ENCODE data around the gene C17orf75. TPM values are rescaled to one million over a fixed set of nuclear protein-coding genes. Genes with fewer than 3 reads are reported as not detected.
"Not testable (repeated sequence)": the region's sequence is repeated elsewhere in the genome, so short reads cannot be mapped to it uniquely, and the experiment has no call there.

The C17orf75 gene, protein sequence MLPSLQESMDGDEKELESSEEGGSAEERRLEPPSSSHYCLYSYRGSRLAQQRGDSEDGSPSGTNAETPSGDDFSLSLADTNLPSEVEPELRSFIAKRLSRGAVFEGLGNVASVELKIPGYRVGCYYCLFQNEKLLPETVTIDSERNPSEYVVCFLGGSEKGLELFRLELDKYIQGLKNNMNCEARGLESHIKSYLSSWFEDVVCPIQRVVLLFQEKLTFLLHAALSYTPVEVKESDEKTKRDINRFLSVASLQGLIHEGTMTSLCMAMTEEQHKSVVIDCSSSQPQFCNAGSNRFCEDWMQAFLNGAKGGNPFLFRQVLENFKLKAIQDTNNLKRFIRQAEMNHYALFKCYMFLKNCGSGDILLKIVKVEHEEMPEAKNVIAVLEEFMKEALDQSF
- total RNA-seq: 10 to 100 TPM; 25.6 to 28.5 TPM

DNA sequence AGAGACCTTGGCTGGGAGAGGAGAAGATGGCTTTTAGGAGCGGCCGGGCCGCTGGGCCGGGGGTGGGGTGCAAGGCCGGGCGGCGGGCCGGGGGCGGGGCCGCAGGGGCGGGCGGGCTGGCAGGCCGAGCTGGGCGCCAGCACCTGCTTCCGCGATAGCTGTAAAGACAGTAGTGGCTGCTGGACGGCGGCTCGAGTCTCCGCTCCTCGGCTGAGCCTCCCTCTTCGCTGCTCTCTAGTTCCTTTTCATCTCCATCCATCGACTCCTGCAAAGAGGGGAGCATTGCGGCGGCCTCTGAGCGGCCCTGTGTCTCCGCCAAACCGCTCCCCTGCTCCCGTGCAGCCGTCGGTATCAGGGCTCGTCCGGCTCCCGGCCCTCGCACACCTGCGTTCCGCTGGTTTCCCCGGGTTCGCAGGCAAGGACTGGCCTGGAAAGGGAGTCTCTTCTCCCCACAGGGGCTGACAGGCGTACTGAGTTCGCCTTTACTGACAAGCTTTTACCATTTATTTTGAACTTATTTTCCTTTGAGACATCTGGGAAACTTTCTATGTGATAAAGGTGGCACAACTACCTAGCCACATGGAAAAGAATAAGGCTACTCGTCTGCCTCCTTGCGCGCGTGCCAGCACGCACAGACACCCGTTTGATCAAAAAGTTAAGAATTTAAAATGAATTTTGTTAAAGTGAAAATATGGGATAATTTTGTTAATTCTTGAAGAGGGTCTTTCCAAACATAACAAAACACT is at the start of gene C17orf75:
TSS of gene C17orf75 (minus strand) at position 317 of the 746 bp plus-strand sequence. CDS start at position 283, 34 bp downstream.
- no peaks in the 10 kb centered on the region for H3K27me3 Mint-ChIP-seq
- ChIA-PET POLR2A (interaction anchor here (2.2 kb wide), 1 partner anchor 9 kb away, joined by 10 read pairs; no protein-coding TSS in a partner anchor), CTCF (interaction anchor here (1.4 to 2.2 kb wide), 2 partner anchors 8 to 102 kb away, joined by 4 to 7 read pairs; partner anchors contain the start of gene PSMD11)
- H3K4me1 Mint-ChIP-seq (ENCODE audit: low read depth): peaks cover 20% of the 10 kb centered on the region
- peaks cover 9% of the 10 kb centered on the region for H3K36me3 Mint-ChIP-seq
- DNase-seq: peak; percentile 87
- H3K4me3 Mint-ChIP-seq: peak within 1 kb of the TSS; percentile 83
- peak within 1 kb of the TSS; percentile 87 for H3K27ac Mint-ChIP-seq
- H3K9me3 Mint-ChIP-seq: no peaks in the 10 kb centered on the region
- intact Hi-C loops (cut with micrococcal nuclease): loop anchor here (1.0 kb wide), 1 partner anchor 8 kb away; the partner anchor contains the start of gene ZNF207

DNA sequence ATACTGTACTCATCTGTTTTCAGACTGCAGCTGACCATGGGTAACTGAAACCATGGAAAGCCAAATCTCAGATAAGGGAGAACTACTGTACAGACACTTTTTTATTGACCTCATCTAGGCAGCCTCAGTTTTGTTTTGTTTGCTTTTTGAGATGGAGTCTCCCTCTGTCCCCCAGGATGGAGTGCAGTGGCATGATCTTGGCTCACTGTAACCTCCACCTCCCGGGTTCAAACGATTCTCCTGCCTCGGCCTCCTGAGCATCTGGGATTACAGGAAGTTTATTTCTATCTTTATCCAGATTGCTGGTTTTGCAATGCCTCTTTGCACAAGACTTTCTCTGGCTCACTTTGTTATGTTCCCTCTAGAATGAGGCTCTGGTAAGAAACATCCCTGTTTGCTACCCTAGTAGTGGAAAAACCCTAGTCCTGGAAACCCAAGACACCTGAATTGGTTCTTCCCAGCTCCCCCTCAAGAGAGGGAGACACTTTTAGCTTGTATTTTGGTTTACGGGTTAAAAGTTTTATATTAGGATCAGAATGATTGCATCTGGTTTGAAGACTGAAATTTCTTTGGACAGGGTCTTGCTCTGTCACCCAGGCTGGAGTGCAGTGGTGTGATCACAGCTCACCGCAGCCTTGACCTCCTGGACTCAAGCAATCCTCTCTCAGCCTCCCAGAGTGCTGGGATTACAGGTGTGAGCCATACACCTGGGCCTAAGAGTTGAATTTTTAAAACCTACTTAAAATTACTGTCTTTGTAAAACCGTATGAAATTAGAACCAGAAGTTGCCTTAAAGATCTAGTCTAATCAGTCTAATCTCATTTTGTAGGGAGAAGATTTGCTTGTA is 46.9 kb upstream of the C17orf75 start:
- ChIA-PET POLR2A (interaction anchor here (0.8 kb wide), 1 partner anchor 37 kb away, joined by 3 read pairs; no protein-coding TSS in a partner anchor), CTCF (interaction anchor here (0.7 to 1.2 kb wide), 2 partner anchors 73 to 100 kb away, joined by 3 read pairs; no protein-coding TSS in a partner anchor)
- Mint-ChIP-seq H3K36me3 (peaks cover 1% of the 10 kb centered on the region), H3K4me1 (ENCODE audit: low read depth) (peaks cover 2% of the 10 kb centered on the region), H3K27me3 (no peaks in the 10 kb centered on the region), H3K27ac (no peak overlapping the region), H3K4me3 (no peak overlapping the region), H3K9me3 (no peaks in the 10 kb centered on the region)
- intact Hi-C loops (cut with micrococcal nuclease): no loop called here
- DNase-seq: no peak

DNA sequence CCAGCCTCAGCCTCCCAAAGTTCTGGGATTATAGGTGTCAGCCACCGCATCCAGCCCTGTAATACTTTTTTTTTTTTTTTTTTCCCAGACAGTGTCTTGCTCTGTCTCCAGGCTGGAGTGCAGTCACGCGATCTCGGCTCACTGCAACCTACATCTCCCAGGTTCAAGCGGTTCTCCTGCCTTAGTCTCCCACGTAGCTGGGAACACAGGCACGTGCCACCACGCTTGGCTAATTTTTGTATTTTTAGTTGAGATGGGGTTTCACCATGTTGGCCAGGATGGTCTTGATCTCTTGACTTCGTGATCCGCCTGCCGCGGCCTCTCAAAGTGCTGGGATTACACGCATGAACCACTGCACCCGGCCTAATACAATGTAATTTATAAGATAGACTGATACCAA is 46.2 kb upstream of the C17orf75 start:
- H3K27me3 Mint-ChIP-seq; intact Hi-C loops (cut with micrococcal nuclease); H3K36me3 Mint-ChIP-seq; H3K9me3 Mint-ChIP-seq; H3K4me3 Mint-ChIP-seq; H3K27ac Mint-ChIP-seq; DNase-seq; H3K4me1 Mint-ChIP-seq (ENCODE audit: low read depth): not testable (repeated sequence)
- ChIA-PET POLR2A (interaction anchor here (0.8 kb wide), 1 partner anchor 37 kb away, joined by 3 read pairs; no protein-coding TSS in a partner anchor), CTCF (interaction anchor here (0.7 to 1.2 kb wide), 2 partner anchors 73 to 100 kb away, joined by 3 read pairs; no protein-coding TSS in a partner anchor)

DNA sequence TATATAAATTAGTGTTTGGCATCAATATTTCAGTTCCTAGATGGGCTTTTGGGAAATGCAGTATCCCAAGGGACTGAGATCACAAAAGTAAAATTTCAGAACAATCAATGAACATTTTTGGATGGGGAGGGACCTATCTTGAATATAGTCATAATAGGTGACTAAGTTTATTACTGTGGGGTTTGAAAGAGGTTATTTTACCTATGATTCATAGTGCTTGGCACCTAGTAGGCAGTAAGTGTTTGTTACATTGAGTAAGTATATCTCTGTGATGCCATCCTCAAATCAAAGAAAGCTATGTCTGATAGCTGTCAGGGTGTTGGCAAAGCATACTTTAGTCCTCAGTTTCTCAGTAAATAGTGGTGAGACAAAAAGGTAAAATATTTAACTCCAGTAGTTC is 44.9 kb upstream of the C17orf75 start:
- POLR2A ChIA-PET: no interaction called here
- Mint-ChIP-seq H3K27ac (no peak overlapping the region), H3K36me3 (peaks cover 13% of the 10 kb centered on the region), H3K4me3 (no peak overlapping the region), H3K27me3 (no peaks in the 10 kb centered on the region), H3K9me3 (no peaks in the 10 kb centered on the region), H3K4me1 (ENCODE audit: low read depth) (peaks cover 4% of the 10 kb centered on the region)
- CTCF ChIA-PET: no interaction called here
- intact Hi-C loops (cut with micrococcal nuclease): no loop called here
- DNase-seq: no peak

DNA sequence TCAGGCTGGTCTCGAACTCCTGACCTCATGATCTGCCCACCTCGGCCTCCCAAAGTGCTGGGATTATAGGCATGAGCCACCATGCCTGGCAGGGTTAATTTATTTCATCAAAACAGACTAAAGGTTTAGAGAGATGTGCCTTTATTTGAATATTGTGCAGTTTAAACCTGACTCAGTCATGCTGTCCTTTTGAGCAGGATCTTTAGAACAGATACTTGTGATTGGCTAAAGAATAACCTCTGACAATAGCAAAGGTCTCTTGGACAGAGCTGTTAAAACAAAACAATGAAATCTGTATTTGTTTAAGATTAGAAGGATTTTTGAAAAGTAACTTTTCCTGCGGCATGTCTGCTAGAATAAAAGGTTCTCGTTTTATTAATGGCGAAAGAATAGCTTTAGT is 44.0 kb upstream of the C17orf75 start:
- Mint-ChIP-seq H3K27ac (no peak overlapping the region), H3K9me3 (no peaks in the 10 kb centered on the region), H3K4me3 (no peak overlapping the region), H3K36me3 (peaks cover 16% of the 10 kb centered on the region), H3K4me1 (ENCODE audit: low read depth) (peaks cover 4% of the 10 kb centered on the region), H3K27me3 (no peaks in the 10 kb centered on the region)
- ChIA-PET CTCF (no interaction called here), POLR2A (no interaction called here)
- DNase-seq: no peak
- intact Hi-C loops (cut with micrococcal nuclease): no loop called here

DNA sequence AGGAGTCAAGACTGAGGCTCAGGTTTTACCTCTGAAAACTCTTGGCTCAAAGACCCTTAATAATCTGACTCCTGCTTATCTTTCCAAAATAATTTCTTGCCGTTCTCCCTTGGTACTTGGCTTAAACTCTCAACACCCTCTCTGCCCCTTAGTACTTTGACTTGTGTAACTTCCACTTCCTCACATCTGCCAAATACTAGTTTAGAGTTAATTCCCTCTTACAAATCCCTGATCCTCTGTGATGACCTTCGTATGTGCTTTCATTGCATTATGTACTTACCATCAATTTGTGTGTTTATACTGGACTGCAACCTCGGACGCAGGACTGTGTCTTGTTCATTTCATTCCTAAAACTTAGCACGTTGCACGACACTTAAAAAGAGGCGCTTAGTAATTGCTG is 43.1 kb upstream of the C17orf75 start:
- intact Hi-C loops (cut with micrococcal nuclease): no loop called here
- Mint-ChIP-seq H3K36me3 (peaks cover 20% of the 10 kb centered on the region), H3K4me3 (no peak overlapping the region), H3K9me3 (no peaks in the 10 kb centered on the region), H3K27ac (no peak overlapping the region), H3K4me1 (ENCODE audit: low read depth) (peaks cover 4% of the 10 kb centered on the region), H3K27me3 (no peaks in the 10 kb centered on the region)
- ChIA-PET POLR2A (no interaction called here), CTCF (no interaction called here)
- no peak for DNase-seq

DNA sequence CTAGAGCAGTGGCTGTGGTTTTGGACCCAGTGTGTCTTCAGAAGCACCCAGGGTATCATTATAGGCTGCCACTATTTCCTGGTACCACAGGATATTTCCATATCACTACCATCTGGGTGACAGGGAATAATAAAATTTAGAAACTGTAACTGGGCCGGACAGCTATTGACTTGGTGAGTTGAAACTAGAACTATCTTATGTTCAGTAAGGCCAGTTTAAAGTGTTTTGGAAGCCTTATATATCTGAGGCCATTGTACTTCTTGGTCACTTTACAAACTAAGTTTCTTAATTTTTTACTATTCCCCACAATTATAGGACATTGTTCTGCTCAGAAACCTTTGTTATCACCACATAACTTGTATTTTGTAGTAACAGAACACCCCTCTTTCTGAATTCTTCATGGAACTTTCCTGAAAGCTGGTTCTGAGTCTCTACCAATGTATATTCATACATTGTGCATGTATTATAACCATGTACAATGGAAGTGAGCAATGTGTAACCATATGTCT is 42.0 kb upstream of the C17orf75 start:
- Mint-ChIP-seq H3K36me3 (peaks cover 23% of the 10 kb centered on the region), H3K4me3 (no peak overlapping the region), H3K4me1 (ENCODE audit: low read depth) (peaks cover 4% of the 10 kb centered on the region), H3K27me3 (no peaks in the 10 kb centered on the region), H3K9me3 (no peaks in the 10 kb centered on the region), H3K27ac (no peak overlapping the region)
- CTCF ChIA-PET: no interaction called here
- POLR2A ChIA-PET: interaction anchor here (0.7 kb wide), 1 partner anchor 12 kb away, joined by 3 read pairs; no protein-coding TSS in a partner anchor
- intact Hi-C loops (cut with micrococcal nuclease): no loop called here
- DNase-seq: no peak

DNA sequence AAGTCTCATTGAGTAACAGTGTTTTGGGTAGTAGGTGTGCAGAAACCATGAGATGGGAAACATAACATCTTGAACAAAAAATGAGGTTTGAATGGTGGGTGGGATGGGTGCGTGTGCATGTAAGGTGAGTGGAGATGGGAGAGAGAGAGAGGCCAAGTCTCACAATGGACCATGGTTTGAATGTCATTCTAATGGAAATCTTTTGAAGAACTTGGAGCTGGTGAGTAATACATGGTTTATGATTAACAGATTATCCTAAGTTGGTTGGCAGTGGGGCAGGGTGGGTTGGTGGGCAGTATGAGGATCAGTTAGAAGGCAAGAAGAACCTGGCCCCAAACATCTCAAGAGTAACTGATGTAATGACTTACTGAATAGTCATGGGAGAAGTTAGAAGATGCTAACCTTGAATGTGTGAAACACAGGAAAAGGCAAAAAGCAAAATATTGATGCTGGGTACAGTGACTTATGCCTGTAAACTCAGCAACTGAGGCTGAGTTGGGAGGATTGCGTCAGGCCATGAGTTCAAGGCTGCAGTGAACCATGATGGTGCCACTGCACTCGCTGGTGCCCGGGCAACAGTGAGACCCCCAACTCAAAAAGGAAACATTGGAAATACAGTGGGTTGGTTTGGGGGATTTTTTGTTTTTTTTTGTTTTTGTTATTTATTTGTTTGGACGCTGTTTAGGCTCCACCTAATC is 40.7 kb upstream of the C17orf75 start:
- no peak for DNase-seq
- Mint-ChIP-seq H3K27ac (peak overlapping the region; percentile 5), H3K4me1 (ENCODE audit: low read depth) (peaks cover 4% of the 10 kb centered on the region), H3K4me3 (no peak overlapping the region), H3K36me3 (peaks cover 32% of the 10 kb centered on the region), H3K27me3 (no peaks in the 10 kb centered on the region), H3K9me3 (no peaks in the 10 kb centered on the region)
- ChIA-PET POLR2A (no interaction called here), CTCF (no interaction called here)
- intact Hi-C loops (cut with micrococcal nuclease): no loop called here

DNA sequence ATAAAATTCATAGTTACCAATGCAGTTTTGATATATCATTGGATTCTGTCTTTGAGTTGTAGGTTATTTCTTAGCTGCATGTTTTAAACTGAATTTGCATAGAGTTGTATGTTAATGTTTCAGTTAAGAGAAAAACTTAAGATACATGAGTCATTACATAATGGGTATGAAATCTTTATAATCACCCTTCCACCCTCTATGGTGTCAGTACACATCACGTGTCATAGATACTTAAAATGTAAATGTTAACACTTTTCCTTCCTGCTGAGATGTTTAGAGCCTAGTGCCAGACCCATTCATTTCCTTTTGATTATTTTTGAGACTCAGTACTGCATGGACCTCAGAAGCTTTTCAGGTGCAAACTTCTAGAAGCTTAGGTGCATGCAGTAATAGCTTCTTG is 28.5 kb upstream of the C17orf75 start:
- DNase-seq: no peak
- ChIA-PET POLR2A (interaction anchor here (1.5 kb wide), 1 partner anchor 20 kb away, joined by 3 read pairs; no protein-coding TSS in a partner anchor), CTCF (interaction anchor here (1.5 kb wide), 1 partner anchor 74 kb away, joined by 5 read pairs; the partner anchor contains the start of gene PSMD11)
- intact Hi-C loops (cut with micrococcal nuclease): no loop called here
- H3K9me3 Mint-ChIP-seq: no peaks in the 10 kb centered on the region
- no peak overlapping the region for H3K4me3 Mint-ChIP-seq
- peaks cover 48% of the 10 kb centered on the region for H3K36me3 Mint-ChIP-seq
- peaks cover 36% of the 10 kb centered on the region for H3K4me1 Mint-ChIP-seq (ENCODE audit: low read depth)
- no peak overlapping the region for H3K27ac Mint-ChIP-seq
- no peaks in the 10 kb centered on the region for H3K27me3 Mint-ChIP-seq

DNA sequence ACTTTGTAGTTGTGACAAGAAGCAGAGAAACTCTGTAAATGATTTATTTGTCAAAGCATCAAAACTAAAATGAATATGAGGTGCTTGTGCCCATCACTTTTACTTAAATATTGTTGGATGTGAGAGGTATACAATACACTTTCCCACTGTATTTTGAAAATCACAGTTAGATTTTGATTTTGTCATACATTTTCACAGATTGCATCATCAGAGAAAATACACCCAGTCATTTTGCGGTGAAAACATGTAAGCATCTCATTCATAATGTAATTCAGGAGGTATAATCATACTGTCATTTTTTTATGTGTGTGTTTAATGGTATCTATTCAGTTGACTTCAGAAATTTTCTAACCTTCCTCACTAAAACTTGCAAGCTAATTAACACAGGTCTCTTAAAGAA is 19.3 kb upstream of the C17orf75 start:
- no peaks in the 10 kb centered on the region for H3K27me3 Mint-ChIP-seq
- H3K4me1 Mint-ChIP-seq (ENCODE audit: low read depth): peaks cover 28% of the 10 kb centered on the region
- no peaks in the 10 kb centered on the region for H3K9me3 Mint-ChIP-seq
- peaks cover 62% of the 10 kb centered on the region for H3K36me3 Mint-ChIP-seq
- ChIA-PET POLR2A (no interaction called here), CTCF (no interaction called here)
- no peak overlapping the region for H3K27ac Mint-ChIP-seq
- no peak overlapping the region for H3K4me3 Mint-ChIP-seq
- intact Hi-C loops (cut with micrococcal nuclease): no loop called here
- no peak for DNase-seq

DNA sequence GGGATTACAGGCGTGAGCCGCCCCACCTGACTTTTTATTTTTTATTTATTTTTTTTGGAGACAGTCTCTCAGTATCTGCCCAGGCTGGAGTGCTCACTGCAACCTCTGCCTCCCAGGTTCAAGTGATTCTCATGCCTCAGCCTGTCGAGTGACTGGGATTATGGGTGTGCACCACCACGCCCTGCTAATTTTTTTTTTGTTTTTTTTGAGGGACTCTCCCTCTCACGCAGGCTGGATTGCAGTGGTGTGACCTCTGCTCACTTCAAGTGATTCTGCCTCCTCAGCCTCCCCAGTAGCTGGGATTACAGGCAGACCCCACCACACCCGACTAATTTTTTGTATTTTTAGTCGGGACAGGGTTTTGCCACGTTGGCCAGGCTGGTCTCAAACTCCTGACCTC is 15.6 kb upstream of the C17orf75 start:
- ChIA-PET POLR2A (no interaction called here), CTCF (no interaction called here)
- intact Hi-C loops (cut with micrococcal nuclease): no loop called here
- no peaks in the 10 kb centered on the region for H3K9me3 Mint-ChIP-seq
- no peak for DNase-seq
- peaks cover 37% of the 10 kb centered on the region for H3K4me1 Mint-ChIP-seq (ENCODE audit: low read depth)
- H3K27ac Mint-ChIP-seq: no peak overlapping the region
- H3K27me3 Mint-ChIP-seq: no peaks in the 10 kb centered on the region
- H3K4me3 Mint-ChIP-seq: no peak overlapping the region
- peaks cover 61% of the 10 kb centered on the region for H3K36me3 Mint-ChIP-seq
